ENCODE measurements around the gene EIF4E2.
"Not testable (repeated sequence)": the region's sequence is repeated elsewhere in the genome, so short reads cannot be mapped to it uniquely, and the experiment has no call there.

Gene EIF4E2

DNA sequence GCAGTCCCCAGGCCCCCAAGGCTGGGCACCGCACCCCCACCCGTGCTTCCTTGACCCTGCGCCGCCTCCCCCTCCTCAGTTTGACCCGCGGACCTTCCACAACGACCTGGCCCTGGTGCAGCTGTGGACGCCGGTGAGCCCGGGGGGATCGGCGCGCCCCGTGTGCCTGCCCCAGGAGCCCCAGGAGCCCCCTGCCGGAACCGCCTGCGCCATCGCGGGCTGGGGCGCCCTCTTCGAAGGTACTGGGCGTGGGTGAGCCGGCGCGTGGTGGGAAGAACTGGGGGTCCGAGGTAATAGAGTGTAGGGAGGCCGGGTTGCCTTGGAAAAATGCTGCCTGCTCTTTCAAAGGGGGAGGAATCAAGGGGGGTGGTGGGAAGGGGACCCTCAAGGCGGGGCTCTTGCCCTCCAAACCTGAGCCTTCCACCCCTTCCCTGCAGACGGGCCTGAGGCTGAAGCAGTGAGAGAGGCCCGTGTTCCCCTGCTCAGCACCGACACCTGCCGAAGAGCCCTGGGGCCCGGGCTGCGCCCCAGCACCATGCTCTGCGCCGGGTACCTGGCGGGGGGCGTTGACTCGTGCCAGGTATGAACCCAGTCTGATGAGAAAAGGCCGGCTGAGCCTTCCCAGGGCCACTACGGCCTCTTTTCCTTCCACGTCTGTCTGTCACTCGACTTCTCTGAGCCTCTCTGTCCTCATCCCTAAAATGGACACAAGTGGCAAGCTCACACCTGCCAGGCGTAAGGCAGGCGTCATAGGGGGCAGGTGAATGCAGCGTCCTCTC, 27.7 kb upstream of the EIF4E2 start:
- no peak for DNase-seq

- no peak for DNase-seq
Measured at GRCh38 chr2:232523402-232523681, 27.1 kb upstream of the EIF4E2 start.

DNA sequence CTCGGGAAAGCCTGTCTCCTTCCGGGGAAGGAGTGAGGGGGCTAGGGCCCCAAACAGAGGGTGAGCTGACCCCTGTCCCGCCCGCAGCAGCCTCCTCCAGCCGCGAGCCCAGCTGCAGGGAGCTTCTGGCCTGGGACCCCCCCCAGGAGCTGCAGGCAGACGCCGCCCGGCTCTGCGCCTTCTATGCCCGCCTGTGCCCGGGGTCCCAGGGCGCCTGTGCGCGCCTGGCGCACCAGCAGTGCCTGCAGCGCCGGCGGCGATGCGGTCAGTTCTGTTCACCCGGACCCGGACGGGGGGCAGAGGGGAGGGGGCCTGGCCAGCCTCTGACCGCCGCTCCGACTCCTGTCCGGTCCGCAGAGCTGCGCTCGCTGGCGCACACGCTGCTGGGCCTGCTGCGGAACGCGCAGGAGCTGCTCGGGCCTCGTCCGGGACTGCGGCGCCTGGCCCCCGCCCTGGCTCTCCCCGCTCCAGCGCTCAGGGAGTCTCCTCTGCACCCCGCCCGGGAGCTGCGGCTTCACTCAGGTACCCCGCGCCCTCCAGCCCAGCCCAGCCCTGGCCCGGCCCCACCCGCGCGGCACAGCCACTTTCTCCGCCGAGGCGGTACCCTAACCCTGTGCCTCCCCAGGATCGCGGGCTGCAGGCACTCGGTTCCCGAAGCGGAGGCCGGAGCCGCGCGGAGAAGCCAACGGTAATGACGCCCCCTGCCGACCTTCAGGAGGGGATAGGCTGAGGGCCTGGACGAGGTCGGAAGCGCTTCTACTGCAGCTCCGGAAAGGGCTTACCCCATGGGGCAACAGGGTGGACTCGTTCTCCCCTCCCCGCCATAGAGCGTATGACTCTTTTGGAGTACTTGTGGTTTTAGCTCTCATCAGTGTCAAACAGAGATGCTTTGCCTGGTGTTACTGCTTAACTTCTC, 26.5 kb upstream of the EIF4E2 start:
- DNase-seq, result no peak

GRCh38 chr2:232524771-232525170, 25.7 kb upstream of the EIF4E2 start:
- no peak for DNase-seq

GRCh38 chr2:232525199-232525598, 25.3 kb upstream of the EIF4E2 start:
- DNase-seq, result no peak

DNA sequence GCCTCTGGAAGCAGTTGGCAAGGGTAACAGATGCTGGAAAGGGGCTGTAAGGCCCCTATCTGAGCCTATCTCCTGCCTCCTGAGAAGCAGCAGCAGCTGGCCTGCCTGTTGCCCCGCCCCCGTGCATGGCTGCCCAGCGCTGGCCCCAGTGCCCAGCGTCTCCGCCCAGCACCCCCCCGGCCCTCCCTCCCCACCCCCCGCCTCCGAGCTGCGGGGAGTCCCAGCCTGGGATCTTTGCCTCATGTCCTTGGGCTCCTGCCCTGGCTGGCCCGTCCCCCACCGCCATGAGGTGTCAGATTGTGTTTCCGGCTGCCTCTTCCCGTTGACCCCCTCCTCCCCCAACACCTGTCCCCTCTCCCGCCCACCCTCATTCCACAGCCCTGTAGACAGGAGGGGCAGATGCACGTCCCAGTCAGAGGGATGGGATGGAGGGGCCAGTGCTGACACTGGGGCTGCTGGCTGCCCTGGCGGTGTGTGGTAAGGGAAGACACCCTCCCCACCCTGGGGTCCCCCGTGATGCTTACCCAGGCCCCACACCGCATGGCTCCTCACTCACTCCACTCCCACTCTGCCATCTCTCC, 24.6 kb upstream of the EIF4E2 start, which contains the start of gene CHRND:
TSS of gene CHRND (plus strand) at position 370 of the 581 bp plus-strand sequence. CDS start at position 426, 56 bp downstream.
- peak; percentile 88 for DNase-seq

GRCh38 chr2:232526372-232526941, 24.0 kb upstream of the EIF4E2 start:
- no peak for DNase-seq

DNA sequence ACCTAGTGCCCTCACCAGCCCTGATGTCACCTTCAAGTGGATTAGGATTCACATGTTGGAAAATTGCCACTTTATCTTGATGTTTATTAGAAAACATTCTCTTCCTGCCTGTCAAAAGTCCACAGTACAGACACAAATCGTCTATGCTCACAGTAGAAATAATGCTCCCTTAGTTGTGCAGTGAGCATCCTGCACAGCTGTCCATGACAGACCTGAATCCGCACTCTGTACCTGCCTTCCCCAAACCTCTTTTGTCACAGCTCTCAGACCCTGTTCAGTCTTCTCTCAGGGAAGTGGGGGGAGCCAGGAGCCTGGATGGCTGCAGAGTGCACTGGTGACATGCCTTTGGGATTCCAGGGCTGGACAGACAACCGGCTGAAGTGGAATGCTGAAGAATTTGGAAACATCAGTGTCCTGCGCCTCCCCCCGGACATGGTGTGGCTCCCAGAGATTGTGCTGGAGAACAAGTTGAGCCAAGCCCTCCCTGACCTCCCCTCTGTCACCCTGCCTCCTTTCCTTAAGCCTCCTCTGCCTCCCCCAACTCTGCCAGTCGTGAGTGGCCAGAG, 22.5 kb upstream of the EIF4E2 start:
- DNase-seq, result no peak

- DNase-seq, result no peak
Measured at GRCh38 chr2:232528746-232529460, 21.6 kb upstream of the EIF4E2 start.

GRCh38 chr2:232529806-232530547, 20.5 kb upstream of the EIF4E2 start:
- DNase-seq, result no peak

DNA sequence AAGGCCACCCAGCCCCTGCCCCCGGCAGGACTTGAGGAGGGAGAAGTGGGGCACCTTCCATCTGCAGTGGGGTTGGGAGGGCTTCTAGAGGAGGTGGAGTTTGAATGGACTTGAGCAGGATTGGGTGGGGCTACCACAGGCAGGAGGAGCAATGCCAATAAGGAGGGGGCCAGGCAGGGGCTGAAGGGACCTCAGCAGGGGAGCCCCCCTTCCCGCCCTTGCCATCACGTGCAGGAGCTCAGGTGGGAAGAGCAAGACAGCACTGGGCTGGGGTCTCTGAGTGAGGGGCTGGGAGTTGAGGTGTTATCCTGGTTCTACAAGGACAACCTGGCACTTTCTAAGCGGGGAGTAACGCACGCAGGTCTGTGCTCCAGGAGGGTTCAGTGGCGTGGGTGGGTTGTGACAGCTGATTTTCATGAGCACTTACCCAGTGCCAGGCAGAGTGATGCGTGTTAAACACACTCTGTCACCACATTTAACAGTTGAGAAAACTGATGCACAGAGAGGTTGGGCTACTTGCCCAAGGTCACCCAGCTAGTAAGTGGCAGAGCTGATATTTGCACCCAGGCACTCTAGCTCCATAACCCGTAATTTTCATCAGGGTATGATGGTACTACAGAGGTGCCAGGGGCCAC, 19.7 kb upstream of the EIF4E2 start:
- no peak for DNase-seq

DNA sequence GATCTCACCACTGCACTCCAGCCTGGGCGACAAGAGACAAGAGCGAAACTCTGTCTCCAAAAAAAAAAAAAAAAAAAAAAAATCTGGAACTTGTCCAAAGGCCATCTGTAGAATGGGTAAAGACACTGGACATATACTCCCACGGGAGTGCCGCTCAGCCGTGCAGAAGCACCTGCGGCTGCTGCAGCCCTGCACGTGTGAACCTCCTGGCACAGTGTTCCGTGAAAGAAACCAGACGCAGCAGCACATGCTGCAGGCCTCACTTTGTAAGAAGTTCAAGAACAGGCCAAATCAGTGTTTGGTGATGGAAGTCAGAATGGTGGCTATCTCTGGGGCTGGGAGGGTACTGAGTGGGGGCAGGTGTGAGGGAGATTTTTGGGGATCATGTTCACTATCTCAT, 18.1 kb upstream of the EIF4E2 start:
- no peak for DNase-seq

GRCh38 chr2:232532821-232533220, 17.7 kb upstream of the EIF4E2 start:
- not testable (repeated sequence) for DNase-seq

DNA sequence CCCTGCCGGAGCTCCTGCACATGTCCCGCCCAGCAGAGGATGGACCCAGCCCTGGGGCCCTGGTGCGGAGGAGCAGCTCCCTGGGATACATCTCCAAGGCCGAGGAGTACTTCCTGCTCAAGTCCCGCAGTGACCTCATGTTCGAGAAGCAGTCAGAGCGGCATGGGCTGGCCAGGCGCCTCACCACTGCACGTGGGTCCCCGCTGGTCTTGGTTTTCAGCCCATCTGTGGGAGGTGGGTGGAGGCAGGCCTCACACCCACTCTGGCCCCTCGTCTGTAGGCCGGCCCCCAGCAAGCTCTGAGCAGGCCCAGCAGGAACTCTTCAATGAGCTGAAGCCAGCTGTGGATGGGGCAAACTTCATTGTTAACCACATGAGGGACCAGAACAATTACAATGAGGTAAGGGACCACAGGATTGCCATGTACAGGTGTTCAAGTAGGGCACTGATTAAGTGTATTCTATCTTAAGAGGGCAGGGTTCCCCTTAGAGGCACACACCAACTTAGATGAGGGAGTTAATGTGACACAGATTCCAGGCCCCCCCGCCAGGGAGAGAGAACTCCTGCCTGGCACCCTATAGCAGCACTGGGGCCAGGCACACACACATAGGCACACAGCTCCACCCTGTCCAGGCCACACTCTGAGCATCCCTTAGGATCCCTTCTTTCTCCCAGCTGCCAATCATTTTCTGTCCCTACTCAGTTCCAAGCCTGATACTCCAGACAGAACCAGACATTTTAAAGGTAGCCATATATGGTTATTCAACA, 16.4 kb upstream of the EIF4E2 start:
- no peak for DNase-seq

DNA sequence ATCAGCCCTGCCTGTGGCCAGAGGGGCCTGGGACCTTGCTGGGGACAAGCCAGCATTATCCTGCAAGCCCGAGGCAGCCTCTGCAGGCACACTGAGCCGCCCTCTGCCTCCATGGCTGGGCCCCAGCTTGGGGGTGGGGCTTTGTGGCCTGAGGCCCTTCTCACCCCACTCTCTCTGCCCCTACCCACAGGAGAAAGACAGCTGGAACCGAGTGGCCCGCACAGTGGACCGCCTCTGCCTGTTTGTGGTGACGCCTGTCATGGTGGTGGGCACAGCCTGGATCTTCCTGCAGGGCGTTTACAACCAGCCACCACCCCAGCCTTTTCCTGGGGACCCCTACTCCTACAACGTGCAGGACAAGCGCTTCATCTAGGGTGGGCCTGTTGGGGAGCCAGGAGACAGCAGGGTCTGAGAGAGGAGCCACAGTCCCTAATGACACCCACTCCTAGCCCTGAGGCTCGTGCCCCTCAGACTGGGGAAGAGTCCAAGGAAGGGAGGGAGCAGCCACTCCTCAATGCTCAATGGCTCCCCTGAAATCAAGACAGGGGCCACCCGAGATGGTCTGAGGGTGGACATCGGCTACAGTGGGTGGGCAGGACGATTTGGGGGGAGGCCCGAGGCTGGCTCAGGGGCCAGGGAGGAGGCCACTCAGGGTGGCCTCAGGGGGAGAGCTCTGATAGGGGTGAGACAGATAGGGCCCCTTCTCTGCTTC, 15.4 kb upstream of the EIF4E2 start:
- no peak for DNase-seq

GRCh38 chr2:232535761-232536530, 14.5 kb upstream of the EIF4E2 start:
- DNase-seq, result no peak

- DNase-seq, result no peak
Measured at GRCh38 chr2:232537079-232537478, 13.4 kb upstream of the EIF4E2 start.

GRCh38 chr2:232537499-232537898, 13.0 kb upstream of the EIF4E2 start:
- no peak for DNase-seq

DNA sequence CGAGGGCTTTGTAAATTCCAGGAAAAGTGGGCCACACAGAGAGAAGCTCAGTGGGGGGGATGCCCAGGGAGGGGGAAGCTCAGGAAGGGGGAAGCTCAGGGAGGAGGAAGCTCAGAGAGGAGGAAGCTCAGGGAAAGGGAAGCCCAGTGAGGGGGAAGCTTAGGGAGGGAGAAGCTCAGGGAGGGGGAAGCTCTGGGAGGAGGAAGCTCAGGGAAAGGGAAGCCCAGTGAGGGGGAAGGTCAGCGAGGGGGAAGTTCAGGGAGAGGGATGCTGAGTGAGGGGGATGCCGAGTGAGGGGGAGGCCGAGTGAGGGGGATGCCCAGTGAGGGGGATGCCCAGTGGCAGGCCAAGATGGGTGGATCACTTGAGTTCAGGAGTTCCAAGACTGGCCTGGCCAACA, 11.8 kb upstream of the EIF4E2 start:
- no peak for DNase-seq
